ENCODE data around the gene GALNT17.
A peak's percentile ranks its signal among the peaks of the same experiment; 100 is the strongest.

The GALNT17 gene

DNA sequence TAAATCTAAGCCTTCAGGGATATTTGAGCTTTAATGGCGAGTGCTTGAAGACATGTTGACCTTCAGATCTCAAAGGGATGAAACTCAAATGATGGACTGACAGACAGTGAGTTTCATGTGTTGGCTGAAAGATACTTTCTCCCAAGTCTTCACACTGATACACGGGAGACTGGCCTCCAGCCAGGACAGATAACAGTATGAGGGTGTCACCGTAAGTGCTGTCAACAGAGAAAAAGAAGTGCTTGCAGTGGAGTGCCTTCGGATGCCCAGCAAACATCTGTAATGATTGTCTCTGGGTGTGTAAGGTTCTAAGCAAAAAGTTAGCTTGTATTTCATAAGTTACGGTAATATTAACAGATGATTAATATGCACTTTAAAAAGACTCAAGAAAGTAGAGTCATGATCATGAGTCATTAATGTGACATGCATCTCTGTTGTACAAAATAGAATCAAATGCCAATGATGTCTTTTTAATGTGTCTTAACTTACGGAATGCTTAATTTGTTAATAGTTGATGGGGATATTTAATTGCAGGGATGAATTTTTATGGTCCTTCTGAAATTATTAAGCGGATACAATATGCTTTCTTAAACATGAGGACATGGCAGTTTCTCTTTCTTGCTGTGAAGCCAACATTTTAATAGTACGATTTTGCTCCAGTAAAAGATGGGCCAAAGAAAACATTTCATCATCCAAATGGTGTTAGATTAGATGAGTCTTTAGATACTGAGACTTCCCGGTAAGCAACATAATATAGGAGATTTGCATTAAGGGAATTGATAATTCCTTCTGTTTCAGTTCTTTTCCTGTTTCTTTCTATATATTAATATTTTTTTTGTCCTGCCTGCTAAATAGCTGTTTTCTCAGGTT is 292.5 kb downstream of the GALNT17 start:
- peaks cover 13% of the 10 kb centered on the region for H3K27me3 Mint-ChIP-seq (ENCODE audit: low read depth, poor library complexity)
- DNase-seq, result no peak

GRCh38 chr7:71429083-71429482 is 297.1 kb downstream of the GALNT17 start:
- no peak for TF ChIP-seq CTCF (IDR thresholded peaks at IDR 0.05)
- Mint-ChIP-seq H3K27ac (no peak overlapping the region), H3K9me3 (no peaks in the 10 kb centered on the region), H3K36me3 (ENCODE audit: low read depth) (no peaks in the 10 kb centered on the region), H3K27me3 (ENCODE audit: low read depth, poor library complexity) (peaks cover 4% of the 10 kb centered on the region), H3K4me3 (no peak overlapping the region), H3K4me1 (peaks cover 4% of the 10 kb centered on the region)
- no peak for DNase-seq

More for the DNA sequence above, 292.5 kb downstream of the GALNT17 start:
- Mint-ChIP-seq H3K36me3 (ENCODE audit: low read depth) (peaks cover 8% of the 10 kb centered on the region), H3K9me3 (peaks cover 18% of the 10 kb centered on the region), H3K27ac (no peak overlapping the region), H3K4me1 (peaks cover 13% of the 10 kb centered on the region), H3K4me3 (no peak overlapping the region)
- TF ChIP-seq CTCF (IDR thresholded peaks at IDR 0.05), result no peak

- H3K27ac Mint-ChIP-seq, result no peak overlapping the region
- peaks cover 4% of the 10 kb centered on the region for H3K27me3 Mint-ChIP-seq (ENCODE audit: low read depth, poor library complexity)
- H3K36me3 Mint-ChIP-seq (ENCODE audit: low read depth), result no peaks in the 10 kb centered on the region
- TF ChIP-seq CTCF (IDR thresholded peaks at IDR 0.05), result no peak
- DNase-seq, result no peak
- no peak overlapping the region for H3K4me3 Mint-ChIP-seq
- peaks cover 4% of the 10 kb centered on the region for H3K4me1 Mint-ChIP-seq
- peaks cover 5% of the 10 kb centered on the region for H3K9me3 Mint-ChIP-seq
Observed at GRCh38 chr7:71430246-71430645, 298.3 kb downstream of the GALNT17 start.

DNA sequence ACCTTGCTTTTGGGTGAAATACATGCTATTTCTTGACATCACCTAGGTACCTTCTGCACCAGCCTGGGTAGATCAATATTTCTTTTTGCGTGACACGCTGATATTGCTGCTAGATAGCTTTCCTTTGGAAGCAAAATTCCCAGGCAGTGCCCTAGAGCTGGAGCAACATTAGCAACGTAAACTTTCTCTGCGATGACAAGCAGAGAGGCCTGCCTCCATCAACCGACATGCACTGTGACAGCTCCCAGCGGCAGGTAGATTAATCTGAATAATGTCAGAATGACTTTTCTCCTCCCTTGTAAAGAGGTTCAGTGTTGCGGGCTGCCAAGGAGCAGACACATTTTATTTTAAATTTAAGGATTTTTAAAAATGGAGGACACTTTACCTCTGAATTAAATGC is 307.4 kb downstream of the GALNT17 start:
- Mint-ChIP-seq H3K27ac (no peak overlapping the region), H3K27me3 (ENCODE audit: low read depth, poor library complexity) (peaks cover 6% of the 10 kb centered on the region), H3K36me3 (ENCODE audit: low read depth) (peaks cover 8% of the 10 kb centered on the region), H3K4me1 (peaks cover 26% of the 10 kb centered on the region), H3K4me3 (no peak overlapping the region), H3K9me3 (peaks cover 48% of the 10 kb centered on the region)
- TF ChIP-seq CTCF (IDR thresholded peaks at IDR 0.05), result no peak
- DNase-seq, result no peak

- H3K4me3 Mint-ChIP-seq, result peak overlapping the region; percentile 37
- peaks cover 44% of the 10 kb centered on the region for H3K4me1 Mint-ChIP-seq
- H3K27ac Mint-ChIP-seq, result peak overlapping the region; percentile 79
- DNase-seq, result no peak
- H3K27me3 Mint-ChIP-seq (ENCODE audit: low read depth, poor library complexity), result peaks cover 6% of the 10 kb centered on the region
- H3K9me3 Mint-ChIP-seq, result peaks cover 30% of the 10 kb centered on the region
- no peak for TF ChIP-seq CTCF (IDR thresholded peaks at IDR 0.05)
- peaks cover 2% of the 10 kb centered on the region for H3K36me3 Mint-ChIP-seq (ENCODE audit: low read depth)
Observed at GRCh38 chr7:71442492-71443190, 310.7 kb downstream of the GALNT17 start.
